DND-41 (cell line): Measurements from ENCODE around the gene KIR2DL4.

Source experiments
- ATAC-seq: fragments of 200-7000 bp; cut with Tn5 transposase; 3 replicates; pipeline ENCODE4 v1.9.1; 2021; ENCODE audit warnings: low read depth; ENCODE audit not compliant: insufficient read depth
- DNase-seq: peaks from one replicate; pipeline ENCODE4 v3.0.0-alpha.2; 2020
- H2AFZ ChIP-seq: 2 replicates; pipeline ENCODE4 v1.6.0; 2012; ENCODE audit warnings: low read depth, low read length
- H3K27ac ChIP-seq: 2 replicates; pipeline ENCODE4 v1.5.1; 2012; ENCODE audit warnings: low read length, inconsistent platforms
- H3K27me3 ChIP-seq: fragments of 200-600 bp; sonication (generic); 2 replicates; pipeline ENCODE4 v1.6.0; 2012; ENCODE audit warnings: low read length, mild to moderate bottlenecking, inconsistent platforms; ENCODE audit not compliant: insufficient read depth, poor library complexity
- H3K36me3 ChIP-seq: 2 replicates; pipeline ENCODE4 v1.5.1; 2012; ENCODE audit warnings: low read length, inconsistent platforms; ENCODE audit not compliant: insufficient read depth
- H3K4me1 ChIP-seq: 2 replicates; pipeline ENCODE4 v1.5.1; 2012; ENCODE audit warnings: mild to moderate bottlenecking, low read length; ENCODE audit not compliant: insufficient read depth
- H3K4me2 ChIP-seq: 2 replicates; pipeline ENCODE4 v1.6.0; 2012; ENCODE audit warnings: mild to moderate bottlenecking, moderate library complexity, low read length, inconsistent platforms; ENCODE audit not compliant: insufficient read depth
- H3K4me3 ChIP-seq, 2 experiments: fragments of 200-600 bp in 1 of 2; shearing (Covaris generic) in 1 of 2; 2 replicates each; pipeline ENCODE4 v1.5.1; 2012 to 2016; ENCODE audit warnings: inconsistent platforms in 2 of 2, low read length in 2 of 2, mild to moderate bottlenecking in 2 of 2, low read depth in 1 of 2, moderate library complexity in 1 of 2
- H3K79me2 ChIP-seq: 2 replicates; pipeline ENCODE4 v1.6.0; 2012; ENCODE audit warnings: low read length, inconsistent platforms; ENCODE audit not compliant: insufficient read depth
- H3K9ac ChIP-seq: 2 replicates; pipeline ENCODE4 v1.6.0; 2012; ENCODE audit warnings: low read depth, mild to moderate bottlenecking, inconsistent platforms, low read length, moderate library complexity
- H3K9me3 ChIP-seq: 2 replicates; pipeline ENCODE4 v1.5.1; 2012; ENCODE audit warnings: low read length, moderate library complexity, mild to moderate bottlenecking, inconsistent platforms; ENCODE audit not compliant: insufficient read depth, severe bottlenecking
- H4K20me1 ChIP-seq: 2 replicates; pipeline ENCODE4 v1.6.0; 2012; ENCODE audit warnings: low read length; ENCODE audit not compliant: insufficient read depth
- EZH2 ChIP-seq: IDR thresholded peaks from 3 replicates; pipeline ENCODE4 v1.6.1; 2012; ENCODE audit warnings: borderline replicate concordance, low read depth, mild to moderate bottlenecking, moderate library complexity, low read length, inconsistent platforms; ENCODE audit not compliant: severe bottlenecking
- TF ChIP-seq, protein P1 (sequence below): IDR thresholded peaks from 2 replicates; pipeline ENCODE4 v1.5.1; 2012; ENCODE audit warnings: borderline replicate concordance, low read length, moderate library complexity, mild to moderate bottlenecking; ENCODE audit not compliant: poor library complexity, severe bottlenecking; ENCODE audit errors: extremely low read depth

KIR2DL4 gene

DNA sequence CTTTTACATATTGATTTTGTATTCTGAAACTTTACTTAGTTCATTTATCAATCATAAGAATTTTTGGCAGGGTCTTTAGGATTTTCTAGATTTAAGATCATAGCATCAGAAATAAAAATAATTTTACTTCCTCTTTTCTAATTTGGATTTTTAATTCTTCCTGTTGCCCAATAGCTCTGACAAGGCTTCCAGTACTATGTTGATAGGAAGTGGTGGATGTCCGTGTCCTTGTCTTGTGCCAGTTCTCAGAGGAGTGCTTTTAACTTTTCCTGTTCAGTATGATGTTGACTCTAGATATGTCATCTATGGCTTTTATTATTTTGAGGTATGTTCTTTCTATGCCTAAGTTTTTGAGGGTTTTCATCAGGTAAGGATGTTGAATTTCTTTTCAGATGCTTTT is 7.7 kb upstream of the KIR2DL4 start:
- Histone ChIP-seq H3K9me3 (no peaks in the 10 kb centered on the region), H3K4me1 (no peaks in the 10 kb centered on the region), H4K20me1 (no peaks in the 10 kb centered on the region), H3K4me3 (no peak overlapping the region), H3K9ac (no peak overlapping the region), H3K27me3 (no peaks in the 10 kb centered on the region), H3K27ac (no peak overlapping the region), H3K79me2 (no peaks in the 10 kb centered on the region), H3K36me3 (no peaks in the 10 kb centered on the region), H2AFZ (no peak overlapping the region), H3K4me2 (no peak overlapping the region)
- TF ChIP-seq EZH2: no peak
- TF ChIP-seq, protein P1, sequence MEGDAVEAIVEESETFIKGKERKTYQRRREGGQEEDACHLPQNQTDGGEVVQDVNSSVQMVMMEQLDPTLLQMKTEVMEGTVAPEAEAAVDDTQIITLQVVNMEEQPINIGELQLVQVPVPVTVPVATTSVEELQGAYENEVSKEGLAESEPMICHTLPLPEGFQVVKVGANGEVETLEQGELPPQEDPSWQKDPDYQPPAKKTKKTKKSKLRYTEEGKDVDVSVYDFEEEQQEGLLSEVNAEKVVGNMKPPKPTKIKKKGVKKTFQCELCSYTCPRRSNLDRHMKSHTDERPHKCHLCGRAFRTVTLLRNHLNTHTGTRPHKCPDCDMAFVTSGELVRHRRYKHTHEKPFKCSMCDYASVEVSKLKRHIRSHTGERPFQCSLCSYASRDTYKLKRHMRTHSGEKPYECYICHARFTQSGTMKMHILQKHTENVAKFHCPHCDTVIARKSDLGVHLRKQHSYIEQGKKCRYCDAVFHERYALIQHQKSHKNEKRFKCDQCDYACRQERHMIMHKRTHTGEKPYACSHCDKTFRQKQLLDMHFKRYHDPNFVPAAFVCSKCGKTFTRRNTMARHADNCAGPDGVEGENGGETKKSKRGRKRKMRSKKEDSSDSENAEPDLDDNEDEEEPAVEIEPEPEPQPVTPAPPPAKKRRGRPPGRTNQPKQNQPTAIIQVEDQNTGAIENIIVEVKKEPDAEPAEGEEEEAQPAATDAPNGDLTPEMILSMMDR: no peak
- ATAC-seq (no peak), DNase-seq (no peak)

DNA sequence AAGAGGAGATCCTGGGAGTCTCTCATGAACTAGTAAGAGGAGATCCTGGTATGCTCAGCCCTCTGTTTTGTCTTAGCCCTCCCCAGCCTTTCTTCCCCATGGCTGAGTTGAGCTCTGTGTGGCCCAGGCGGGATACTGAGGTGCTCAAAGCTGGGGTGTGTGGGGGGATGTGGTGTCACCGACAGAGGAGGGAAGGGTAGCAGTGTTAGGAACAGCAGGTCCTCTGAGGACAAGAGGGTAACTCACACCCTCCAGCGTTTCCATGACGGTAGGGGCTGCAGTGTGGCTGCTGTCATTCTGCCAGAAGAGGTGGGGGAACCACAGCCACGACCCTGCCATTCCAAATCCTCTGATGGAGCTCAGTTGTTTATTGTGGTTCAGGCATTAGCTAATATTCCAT is 691 bp downstream of the KIR2DL4 start:
- no peak overlapping the region for H3K4me2 ChIP-seq
- TF ChIP-seq, protein P1: no peak
- no peak for TF ChIP-seq EZH2
- H3K4me3 ChIP-seq: no peak overlapping the region
- no peak for ATAC-seq
- no peaks in the 10 kb centered on the region for H3K4me1 ChIP-seq
- H3K27ac ChIP-seq: no peak overlapping the region
- H3K27me3 ChIP-seq: no peaks in the 10 kb centered on the region
- no peaks in the 10 kb centered on the region for H4K20me1 ChIP-seq
- DNase-seq: no peak
- H3K36me3 ChIP-seq: no peaks in the 10 kb centered on the region
- H2AFZ ChIP-seq: no peak overlapping the region
- no peaks in the 10 kb centered on the region for H3K79me2 ChIP-seq
- no peak overlapping the region for H3K9ac ChIP-seq
- no peaks in the 10 kb centered on the region for H3K9me3 ChIP-seq

DNA sequence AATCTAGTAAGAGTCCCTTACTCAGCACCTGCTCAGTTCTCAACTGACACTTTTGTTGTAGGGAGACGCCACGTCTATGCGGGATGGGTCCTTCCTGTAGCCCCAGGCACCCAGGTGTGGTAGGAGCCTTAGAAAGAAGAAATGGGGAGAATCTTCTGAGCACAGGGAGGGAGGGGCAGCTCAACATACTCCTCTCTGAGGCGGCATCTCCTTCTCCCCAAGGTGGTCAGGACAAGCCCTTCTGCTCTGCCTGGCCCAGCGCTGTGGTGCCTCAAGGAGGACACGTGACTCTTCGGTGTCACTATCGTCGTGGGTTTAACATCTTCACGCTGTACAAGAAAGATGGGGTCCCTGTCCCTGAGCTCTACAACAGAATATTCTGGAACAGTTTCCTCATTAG is 1.2 kb downstream of the KIR2DL4 start:
- DNase-seq: no peak
- Histone ChIP-seq H3K4me3 (no peak overlapping the region), H3K4me1 (no peaks in the 10 kb centered on the region), H3K79me2 (no peaks in the 10 kb centered on the region), H4K20me1 (no peaks in the 10 kb centered on the region), H3K36me3 (no peaks in the 10 kb centered on the region), H3K27ac (no peak overlapping the region), H3K4me2 (no peak overlapping the region), H3K27me3 (no peaks in the 10 kb centered on the region), H3K9ac (no peak overlapping the region), H2AFZ (no peak overlapping the region), H3K9me3 (no peaks in the 10 kb centered on the region)
- TF ChIP-seq, protein P1: no peak
- no peak for TF ChIP-seq EZH2
- no peak for ATAC-seq
